SH-SY5Y (cell line): Measurements from ENCODE around the gene LRRC74A.

Source experiments
- GATA2 ChIP-seq: IDR thresholded peaks from 2 replicates; pipeline ENCODE4 v1.6.1; 2011; ENCODE audit warnings: mild to moderate bottlenecking, low read depth, low read length
- GATA3 ChIP-seq: IDR thresholded peaks from 2 replicates; pipeline ENCODE4 v1.6.1; 2011; ENCODE audit warnings: low read depth, mild to moderate bottlenecking, low read length, moderate library complexity

DNA sequence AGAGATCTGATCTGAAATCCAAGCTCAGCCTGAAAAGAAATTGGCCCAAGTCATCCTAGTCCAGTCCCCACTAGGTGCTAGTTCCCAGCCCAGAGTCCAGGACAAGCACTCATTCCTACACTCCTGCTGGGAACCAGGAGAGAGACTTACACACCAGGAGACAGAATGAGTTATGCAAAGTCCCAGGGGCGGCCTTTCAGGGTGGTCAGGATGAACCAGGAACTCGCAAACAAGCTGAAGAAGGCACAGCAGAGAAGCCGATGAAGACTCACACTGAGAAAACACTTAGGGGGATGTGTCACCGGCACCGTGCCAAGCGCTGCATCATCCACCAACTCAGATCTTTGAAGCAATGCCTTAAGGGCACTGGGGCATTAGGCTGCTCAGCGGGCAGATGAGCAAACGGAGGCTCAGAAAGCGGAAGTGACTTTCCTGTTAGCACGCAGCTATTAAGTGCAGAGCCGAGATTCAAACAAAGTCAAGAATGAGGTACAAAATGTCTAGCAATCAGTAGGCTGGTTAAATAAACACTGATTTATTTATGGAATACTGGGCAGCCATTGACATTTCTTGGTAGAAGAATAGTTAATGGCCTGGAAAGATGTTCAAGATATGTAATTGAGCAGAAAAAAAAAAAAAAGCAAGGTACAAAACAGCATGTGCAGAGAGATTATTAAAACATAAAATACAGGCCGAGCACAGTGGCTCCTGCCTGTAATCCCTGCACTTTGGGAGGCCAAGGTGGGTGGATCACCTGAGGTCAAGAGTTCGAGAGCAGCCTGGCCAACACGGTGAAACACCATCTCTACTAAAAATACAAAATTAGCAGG lies 78.7 kb downstream of the LRRC74A start:
- no peak for TF ChIP-seq GATA3
- TF ChIP-seq GATA2: no peak
